Ascending aorta (tissue), 2 donors: ENCODE data around the gene CHD6. TPM values are rescaled to one million over a fixed set of nuclear protein-coding genes. Genes with fewer than 3 reads are reported as not detected.

ENCODE experiments used
- DNase-seq, 2 donors: peaks; one replicate each; pipeline ENCODE4 v3.0.0-alpha.2; 2019; ENCODE audit warnings: low spot score in 2 of 2
- H3K27ac ChIP-seq, 2 donors: fragments of 200-600 bp; sonication (generic); one replicate each; pipeline ENCODE4 v1.5.1; 2016 to 2017; ENCODE audit warnings: mild to moderate bottlenecking in 1 of 2
- H3K27me3 ChIP-seq: fragments of 200-600 bp; sonication (generic); one replicate; pipeline ENCODE4 v1.5.1; 2017
- H3K36me3 ChIP-seq, 2 donors: fragments of 200-600 bp; sonication (generic); one replicate each; pipeline ENCODE4 v1.5.1; 2016
- H3K4me1 ChIP-seq, 2 donors: fragments of 200-600 bp; sonication (generic); one replicate each; pipeline ENCODE4 v1.5.1; 2016 to 2017; ENCODE audit warnings: mild to moderate bottlenecking in 1 of 2
- H3K4me3 ChIP-seq, 2 donors: fragments of 200-600 bp; sonication (generic); one replicate each; pipeline ENCODE4 v1.5.1; 2016 to 2017; ENCODE audit warnings: mild to moderate bottlenecking in 1 of 2
- H3K9me3 ChIP-seq, 2 donors: fragments of 200-600 bp; sonication (generic); one replicate each; pipeline ENCODE4 v1.5.1; 2016
- CTCF ChIP-seq, 3 experiments: fragments of 200-600 bp in 2 of 3; fragments of 450-650 bp in 1 of 3; sonication (generic) in 2 of 3; IDR thresholded peaks; one replicate each; pipeline ENCODE4 v1.5.1; 2016 to 2019; ENCODE audit warnings: antibody characterized with exemption in 3 of 3, mild to moderate bottlenecking in 1 of 3, moderate library complexity in 1 of 3
- intact Hi-C: fragments of 100-400 bp; cut with DNase I; formaldehyde crosslinking; loops from one replicate; pipeline ENCODE4 v1.15.1; 2023
- total RNA-seq: library from RNA; depleted of rRNA; stranded (reverse); fragments of >200 nt; gene quantifications from one replicate; pipeline ENCODE4 v1.1.0, GENCODE V29; 2016

The CHD6 gene
- total RNA-seq, 1 donor from 2014 or later, result 42.9 TPM

GRCh38 chr20:41479113-41479512, 139.1 kb downstream of the CHD6 start:
- DNase-seq, result no peak
- no peaks in the 10 kb centered on the region for H3K27me3 ChIP-seq
- intact Hi-C loops, result loop anchor here (5.0 kb wide), 1 partner anchor 213 kb away; no protein-coding TSS in a partner anchor
- no peak overlapping the region for H3K27ac ChIP-seq
- TF ChIP-seq CTCF (IDR thresholded peaks at IDR 0.05), result no peak
- peaks cover 6 to 32% of the 10 kb centered on the region in 2 donors for H3K36me3 ChIP-seq
- H3K4me1 ChIP-seq, result no peaks in the 10 kb centered on the region
- H3K9me3 ChIP-seq, result no peaks in the 10 kb centered on the region
- H3K4me3 ChIP-seq, result no peak overlapping the region

- DNase-seq, result no peak
- no peak overlapping the region for H3K4me3 ChIP-seq
- no peaks in the 10 kb centered on the region for H3K4me1 ChIP-seq
- no peak for TF ChIP-seq CTCF (IDR thresholded peaks at IDR 0.05)
- H3K27me3 ChIP-seq, result no peaks in the 10 kb centered on the region
- no peak overlapping the region for H3K27ac ChIP-seq
- intact Hi-C loops, result loop anchor here (5.0 kb wide), 1 partner anchor 214 kb away; no protein-coding TSS in a partner anchor
- H3K36me3 ChIP-seq, result peaks cover 3 to 25% of the 10 kb centered on the region in 2 donors
- no peaks in the 10 kb centered on the region for H3K9me3 ChIP-seq
Measured at GRCh38 chr20:41478026-41478425, 140.2 kb downstream of the CHD6 start.

- Histone ChIP-seq H3K27me3 (no peaks in the 10 kb centered on the region), H3K4me1 (no peaks in the 10 kb centered on the region), H3K36me3 (peaks cover 9 to 32% of the 10 kb centered on the region in 2 donors), H3K9me3 (no peaks in the 10 kb centered on the region), H3K27ac (peak overlapping the region in 1 of 2 donors; percentile 20), H3K4me3 (no peak overlapping the region)
- TF ChIP-seq CTCF (IDR thresholded peaks at IDR 0.05), result no peak
- no peak for DNase-seq
- intact Hi-C loops, result loop anchor here (5.0 kb wide), 1 partner anchor 216 kb away; no protein-coding TSS in a partner anchor
Measured at GRCh38 chr20:41476446-41476845, 141.7 kb downstream of the CHD6 start.

GRCh38 chr20:41476013-41476441, 142.2 kb downstream of the CHD6 start:
- Histone ChIP-seq H3K9me3 (no peaks in the 10 kb centered on the region), H3K27ac (peak overlapping the region in 1 of 2 donors; percentile 20), H3K4me1 (no peaks in the 10 kb centered on the region), H3K4me3 (no peak overlapping the region), H3K36me3 (peaks cover 9 to 32% of the 10 kb centered on the region in 2 donors), H3K27me3 (no peaks in the 10 kb centered on the region)
- TF ChIP-seq CTCF (IDR thresholded peaks at IDR 0.05), result no peak
- DNase-seq, result no peak
- intact Hi-C loops, result loop anchor here (5.0 kb wide), 1 partner anchor 216 kb away; no protein-coding TSS in a partner anchor

- H3K36me3 ChIP-seq, result peaks cover 13 to 37% of the 10 kb centered on the region in 2 donors
- no peak for TF ChIP-seq CTCF (IDR thresholded peaks at IDR 0.05)
- H3K9me3 ChIP-seq, result no peaks in the 10 kb centered on the region
- no peaks in the 10 kb centered on the region for H3K27me3 ChIP-seq
- peak overlapping the region in 1 of 2 donors; percentile 20 for H3K27ac ChIP-seq
- intact Hi-C loops, result loop anchor here (5.0 kb wide), 1 partner anchor 217 kb away; no protein-coding TSS in a partner anchor
- H3K4me3 ChIP-seq, result no peak overlapping the region
- H3K4me1 ChIP-seq, result no peaks in the 10 kb centered on the region
- DNase-seq, result no peak
Measured at GRCh38 chr20:41475503-41475902, 142.7 kb downstream of the CHD6 start.
